GM18508 (cell line): ENCODE data around the gene SSC4D.
"Not testable (repeated sequence)": the region's sequence is repeated elsewhere in the genome, so short reads cannot be mapped to it uniquely, and the experiment has no call there.

ENCODE experiments used
- ATAC-seq: cut with Tn5 transposase; IDR thresholded peaks from one replicate; pipeline ENCODE4 v1.9.1; 2021; ENCODE audit warnings: moderate number of reproducible peaks; ENCODE audit not compliant: insufficient read depth, unreplicated experiment

The SSC4D gene

GRCh38 chr7:76387789-76388188 lies 21.7 kb downstream of the SSC4D start:
- not testable (repeated sequence) for ATAC-seq

- ATAC-seq, result no peak
These were observed 22.7 kb downstream of the SSC4D start for GRCh38 chr7:76386691-76387260.

- ATAC-seq, result no peak
These were observed 26.2 kb downstream of the SSC4D start for GRCh38 chr7:76383089-76383944.

GRCh38 chr7:76381814-76382213 lies 27.7 kb downstream of the SSC4D start:
- no peak for ATAC-seq

GRCh38 chr7:76380623-76380966 lies 28.9 kb downstream of the SSC4D start:
- ATAC-seq, result no peak

GRCh38 chr7:76377186-76377918 lies 32.1 kb downstream of the SSC4D start:
- ATAC-seq, result no peak

- no peak for ATAC-seq
These were observed 34.2 kb downstream of the SSC4D start for GRCh38 chr7:76375251-76375650.

- ATAC-seq, result no peak
These were observed 36.3 kb downstream of the SSC4D start for GRCh38 chr7:76372984-76373833.

GRCh38 chr7:76371396-76371795 lies 38.1 kb downstream of the SSC4D start:
- ATAC-seq, result no peak

GRCh38 chr7:76369018-76369417 lies 40.5 kb downstream of the SSC4D start:
- no peak for ATAC-seq

GRCh38 chr7:76368190-76368589 lies 41.3 kb downstream of the SSC4D start:
- ATAC-seq, result no peak

GRCh38 chr7:76364198-76364584 lies 45.3 kb downstream of the SSC4D start:
- no peak for ATAC-seq

GRCh38 chr7:76363754-76364153 lies 45.7 kb downstream of the SSC4D start:
- ATAC-seq, result not testable (repeated sequence)

- ATAC-seq, result no peak
These were observed 49.4 kb downstream of the SSC4D start for GRCh38 chr7:76359978-76360638.

- peak; percentile 70 for ATAC-seq
These were observed 50.2 kb downstream of the SSC4D start for GRCh38 chr7:76359111-76359977.

- peak; percentile 36 for ATAC-seq
These were observed 50.9 kb downstream of the SSC4D start, which contains the start of gene YWHAG for GRCh38 chr7:76358481-76359110. YWHAG (minus strand) TSS chr7:76358991; CDS start chr7:76358808, 183 bp downstream.

- no peak for ATAC-seq
These were observed 51.5 kb downstream of the SSC4D start for GRCh38 chr7:76358011-76358480.

- no peak for ATAC-seq
These were observed 52.0 kb downstream of the SSC4D start for GRCh38 chr7:76357475-76358010.
